GM21390 (cell line): Measurements from ENCODE around the gene EHD4.

Source experiments
- ATAC-seq: cut with Tn5 transposase; IDR thresholded peaks from one replicate; pipeline ENCODE4 v1.9.1; 2021; ENCODE audit not compliant: unreplicated experiment

The EHD4 gene

DNA sequence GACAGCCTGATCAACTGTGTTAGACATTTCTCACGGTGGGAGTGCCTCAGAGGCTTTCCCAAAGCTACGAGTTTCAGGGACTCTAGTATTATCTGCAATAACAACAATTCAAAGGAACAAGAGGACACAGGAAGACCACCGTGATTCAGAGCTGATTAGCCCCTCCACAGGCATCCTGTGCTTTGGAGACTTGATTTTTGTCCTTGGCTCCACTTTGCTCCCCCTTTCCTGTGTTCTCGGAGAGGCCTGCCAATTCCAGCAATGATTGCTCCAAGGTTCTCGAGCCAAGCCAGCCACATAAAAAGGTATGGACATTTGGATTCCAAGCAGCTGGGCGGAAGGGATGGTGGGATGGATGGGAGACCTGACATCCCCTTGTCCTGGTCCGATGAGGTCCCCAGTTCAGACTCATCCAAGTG is 14.3 kb downstream of the EHD4 start:
- ATAC-seq, result no peak

DNA sequence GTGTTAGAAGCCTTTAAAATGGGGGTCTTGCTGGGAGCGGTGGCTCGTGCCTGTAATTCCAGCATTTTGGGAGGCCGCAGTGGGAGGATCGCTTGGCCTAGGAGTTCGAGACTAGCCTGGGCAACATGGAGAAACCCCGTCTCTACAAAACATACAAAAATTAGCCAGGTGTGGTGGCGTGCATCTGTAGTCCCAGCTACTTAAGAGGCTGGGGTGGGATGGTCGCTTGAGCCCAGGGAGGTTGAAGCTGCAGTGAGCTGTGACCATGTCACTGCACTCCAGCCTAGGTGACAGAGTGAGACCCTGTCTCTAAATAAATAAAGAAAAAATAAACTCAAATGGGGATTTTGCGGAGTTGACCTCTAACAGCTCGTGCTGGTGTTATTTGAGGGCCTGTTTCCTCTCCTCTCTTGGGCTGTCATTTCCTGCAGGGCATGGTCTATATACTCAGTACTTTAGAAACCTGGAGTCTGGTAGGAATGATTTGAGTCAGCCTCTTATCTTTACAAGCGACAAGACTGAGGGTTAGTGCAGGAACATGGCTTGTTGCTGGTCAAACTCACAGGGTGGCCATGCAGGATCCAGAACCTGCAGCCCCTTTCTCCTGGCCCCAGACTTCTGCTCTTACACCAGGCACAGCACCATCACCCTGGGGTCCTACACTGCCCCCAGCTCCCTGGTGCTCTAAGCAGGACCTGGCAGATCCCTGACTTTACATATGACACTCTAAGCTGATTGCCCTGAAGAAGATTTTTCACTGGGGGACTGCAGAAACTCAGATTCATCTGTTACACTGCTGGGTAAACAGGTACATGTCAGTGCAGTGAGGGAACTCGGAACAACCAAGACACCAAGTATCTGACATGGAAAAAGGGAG is 15.1 kb downstream of the EHD4 start:
- no peak for ATAC-seq

DNA sequence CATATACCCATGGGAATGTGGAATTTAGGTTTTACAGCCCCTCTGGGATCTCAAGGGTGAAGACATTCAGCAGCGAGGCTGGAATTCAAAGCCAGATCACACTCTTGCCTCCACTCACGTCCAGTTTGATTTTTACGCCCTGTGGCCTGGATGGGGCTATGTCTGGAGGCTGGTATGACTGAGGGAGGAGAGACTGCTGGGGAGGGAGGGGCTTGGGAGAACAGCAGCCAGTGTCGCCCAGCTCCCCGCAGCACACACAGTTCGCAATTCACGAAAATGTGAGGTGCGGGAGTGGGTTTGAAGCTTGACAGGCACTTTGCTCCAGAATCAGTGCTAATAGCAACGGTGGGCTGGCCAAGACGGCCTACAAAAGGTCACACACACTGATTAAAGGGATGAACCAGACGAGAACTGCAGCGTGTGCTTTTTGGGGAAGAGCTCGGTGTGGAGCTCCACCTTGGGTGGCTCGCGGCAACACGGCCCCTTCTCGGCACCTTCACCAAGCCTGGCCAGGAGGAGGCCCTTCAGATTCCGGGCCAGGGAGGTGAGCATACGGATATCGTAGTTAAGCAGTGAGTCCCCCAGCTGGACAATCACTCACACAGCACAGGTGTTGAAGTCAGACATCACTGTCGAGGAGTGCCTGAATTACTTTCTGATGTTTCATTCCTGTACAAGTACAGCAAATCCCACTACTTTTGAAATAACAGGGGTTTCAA is 16.4 kb downstream of the EHD4 start:
- ATAC-seq, result no peak

DNA sequence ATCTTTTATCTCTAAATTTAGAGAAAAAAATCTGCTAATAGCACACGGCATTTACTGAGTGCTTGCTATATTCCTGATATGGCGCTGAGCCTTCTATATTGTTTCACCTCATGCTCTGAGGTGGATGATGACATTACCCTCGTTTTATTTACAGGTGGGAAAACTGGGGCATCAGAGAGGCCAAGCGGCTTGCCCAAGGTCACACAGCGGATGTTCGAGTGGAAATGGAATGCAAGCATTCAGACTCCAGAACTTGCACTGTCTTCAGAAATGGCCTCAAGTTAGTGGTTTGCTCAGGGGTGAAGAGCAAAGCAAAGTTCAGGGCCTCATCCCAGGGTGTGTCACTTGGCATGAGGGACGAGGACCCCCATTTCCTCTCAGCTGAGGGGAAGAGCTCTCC is 17.3 kb downstream of the EHD4 start:
- no peak for ATAC-seq

DNA sequence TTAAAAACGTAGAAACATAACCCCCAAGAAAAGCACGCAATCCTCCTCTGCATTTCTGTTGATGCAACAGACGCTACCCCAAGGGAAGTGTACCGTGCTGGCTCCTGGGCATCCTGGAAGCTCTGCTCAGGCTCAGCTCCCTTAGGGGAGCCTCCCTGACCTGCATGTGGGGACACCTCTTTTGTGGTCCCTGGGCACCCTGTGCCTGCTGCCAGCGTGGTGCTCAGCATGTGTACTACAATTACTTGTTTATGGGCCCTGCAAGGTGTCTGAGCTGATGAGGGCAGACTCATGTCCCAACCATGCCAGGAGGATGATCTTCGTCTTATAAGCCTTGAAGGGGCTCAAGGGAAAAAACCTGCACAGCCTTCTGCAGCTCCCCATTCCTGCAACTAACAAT is 18.3 kb downstream of the EHD4 start:
- no peak for ATAC-seq

DNA sequence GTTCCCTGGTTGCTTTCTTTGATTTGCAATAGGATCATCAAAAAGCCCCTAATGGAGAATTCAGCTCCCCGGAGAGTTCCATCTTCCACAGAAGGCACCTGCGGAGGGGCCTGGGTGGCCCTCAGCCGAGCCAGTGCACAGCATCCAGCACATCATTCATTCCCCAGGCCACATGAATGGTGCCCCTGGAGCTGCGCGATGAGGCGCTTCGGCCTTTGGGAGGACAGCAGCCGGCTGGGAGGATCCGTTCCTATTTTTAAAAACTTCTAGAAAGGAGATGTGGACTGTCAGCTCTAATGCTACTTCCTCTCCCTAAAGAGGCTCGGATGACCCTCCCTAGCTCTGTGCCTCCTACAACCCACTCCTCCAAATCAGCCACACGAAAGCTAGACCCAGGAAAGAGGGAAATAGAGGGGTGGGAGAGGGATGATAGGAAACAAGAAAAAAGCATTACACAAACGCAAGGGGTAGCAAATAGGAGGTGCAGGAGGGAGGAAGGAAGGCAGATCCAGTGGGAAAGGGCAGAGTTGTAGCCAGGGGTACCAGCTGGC is 20.3 kb downstream of the EHD4 start:
- ATAC-seq, result no peak

- no peak for ATAC-seq
Observed at GRCh38 chr15:41951571-41951970, 20.8 kb downstream of the EHD4 start.

- ATAC-seq, result no peak
Observed at GRCh38 chr15:41950489-41950888, 21.9 kb downstream of the EHD4 start.

DNA sequence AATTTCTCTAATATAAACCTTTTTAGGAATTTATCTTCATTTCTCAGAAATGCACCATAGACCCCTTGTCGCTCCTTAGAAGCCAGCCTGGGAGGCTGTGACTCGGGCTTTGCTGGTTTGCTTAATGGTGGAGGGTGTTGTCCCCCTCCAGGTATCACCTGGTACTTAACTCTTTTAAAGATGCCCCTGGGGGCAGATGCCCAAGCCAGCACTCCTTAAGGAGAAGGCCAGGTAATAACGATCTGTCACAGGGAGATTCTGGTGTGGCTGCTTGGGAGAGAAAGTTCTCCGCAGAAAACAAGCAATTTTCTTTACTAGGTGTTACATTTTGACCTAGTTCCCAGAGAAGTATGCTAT is 22.3 kb downstream of the EHD4 start:
- no peak for ATAC-seq

GRCh38 chr15:41949401-41950126 is 22.8 kb downstream of the EHD4 start:
- no peak for ATAC-seq

DNA sequence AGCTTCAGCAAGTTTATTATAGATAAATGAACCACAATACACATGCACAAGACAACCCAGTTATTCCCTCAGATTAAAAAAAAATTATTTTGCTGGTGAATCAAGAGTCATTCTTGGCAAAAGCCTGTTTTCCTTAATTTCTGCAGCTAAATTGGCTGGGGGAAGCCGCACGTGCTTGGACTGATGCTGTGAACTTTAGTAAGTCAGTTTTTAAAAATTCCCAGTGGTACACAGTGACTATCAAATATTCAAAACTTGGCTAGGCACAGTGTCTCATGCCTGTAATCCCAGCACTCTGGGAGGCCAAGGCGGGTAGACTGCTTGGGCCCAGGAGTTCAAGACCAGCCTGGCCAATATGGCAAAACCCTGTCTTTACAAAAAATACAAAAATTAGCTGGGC is 23.9 kb downstream of the EHD4 start:
- no peak for ATAC-seq

DNA sequence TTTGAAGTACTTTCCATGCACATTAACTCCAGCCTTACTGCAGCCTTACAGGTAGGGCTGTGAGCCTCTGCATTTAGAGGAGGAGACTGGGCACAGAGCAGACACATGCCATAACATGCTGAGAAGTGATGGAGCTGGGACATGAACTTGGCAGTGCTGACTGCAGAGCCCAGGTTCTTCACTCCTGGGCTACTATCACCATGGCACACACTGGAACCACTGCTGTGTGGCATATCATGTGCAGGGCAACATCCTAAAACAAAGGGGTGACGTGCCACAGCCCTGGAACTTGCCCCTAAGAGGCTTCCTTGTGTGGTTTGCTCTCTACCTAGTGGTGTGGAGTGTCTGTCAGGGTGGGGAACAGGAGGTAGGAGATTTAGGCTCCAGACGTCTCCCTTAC is 25.4 kb downstream of the EHD4 start:
- ATAC-seq, result no peak

DNA sequence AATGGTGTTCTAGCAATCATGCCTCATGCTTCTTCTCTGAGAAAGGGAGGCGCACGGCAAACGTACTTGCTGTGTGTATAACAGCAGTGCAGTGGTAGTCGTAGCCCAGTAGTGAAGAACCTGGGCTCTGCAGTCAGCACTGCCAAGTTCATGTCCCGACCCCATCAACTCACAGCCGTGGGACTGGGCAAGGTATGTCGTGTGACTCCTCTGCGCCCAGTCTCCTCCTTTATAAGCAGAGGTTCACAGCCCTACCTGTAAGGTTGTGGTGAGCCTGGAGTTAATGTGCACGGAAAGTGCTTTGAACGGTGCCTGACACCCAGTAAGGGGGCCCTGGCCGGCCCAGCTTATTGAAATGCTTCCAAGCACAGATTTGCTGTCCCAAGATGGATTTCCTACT is 26.6 kb downstream of the EHD4 start:
- ATAC-seq, result no peak

- ATAC-seq, result no peak
Observed at GRCh38 chr15:41945221-41945620, 27.1 kb downstream of the EHD4 start.

- no peak for ATAC-seq
Observed at GRCh38 chr15:41944313-41944940, 27.9 kb downstream of the EHD4 start.

GRCh38 chr15:41943543-41944312 is 28.6 kb downstream of the EHD4 start:
- no peak for ATAC-seq

- ATAC-seq, result no peak
Observed at GRCh38 chr15:41942886-41943285, 29.5 kb downstream of the EHD4 start.

GRCh38 chr15:41941644-41942415 is 30.5 kb downstream of the EHD4 start:
- ATAC-seq, result no peak

DNA sequence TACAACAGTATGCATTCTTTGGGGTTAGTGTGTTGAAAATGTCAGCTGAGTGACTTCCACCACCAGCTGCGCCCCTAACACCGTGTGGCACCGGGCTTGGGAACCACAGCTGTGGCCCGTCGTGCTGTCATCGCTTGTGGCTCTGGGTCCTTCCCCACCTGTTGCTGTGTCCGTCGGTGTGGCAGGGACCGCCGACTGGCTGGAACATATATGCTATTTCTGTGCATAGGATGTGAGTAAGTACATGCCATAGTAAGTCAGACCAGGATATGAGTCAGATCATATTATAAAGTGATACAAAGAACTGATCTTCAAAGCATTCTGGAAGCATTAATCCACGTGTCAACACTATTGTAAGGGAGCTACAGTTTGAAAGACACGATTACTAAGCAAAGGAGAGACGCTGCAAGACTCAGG is 31.9 kb downstream of the EHD4 start:
- ATAC-seq, result no peak

DNA sequence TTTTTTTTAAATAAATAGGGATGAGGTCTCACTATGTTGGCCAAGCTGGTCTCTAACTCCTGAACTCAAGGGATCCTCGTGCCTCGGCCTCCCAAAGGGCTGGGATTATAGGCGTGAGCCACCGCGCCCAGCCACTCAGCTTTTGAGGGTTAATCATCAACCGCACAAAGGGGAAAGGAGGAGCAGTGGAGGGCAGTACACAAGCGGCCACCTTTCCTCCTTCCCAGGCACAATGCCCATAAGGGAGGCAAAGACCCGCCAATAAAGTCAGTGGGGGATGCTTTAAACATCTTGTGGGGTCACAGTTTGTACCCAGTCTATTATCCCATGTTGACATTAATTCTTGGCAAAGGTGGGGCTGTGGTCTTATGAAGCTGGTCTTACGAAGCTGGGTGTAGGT is 32.4 kb downstream of the EHD4 start:
- ATAC-seq, result no peak
